ENCODE results near the gene AKAP6.
"Not testable (repeated sequence)": the region's sequence is repeated elsewhere in the genome, so short reads cannot be mapped to it uniquely, and the experiment has no call there.

AKAP6 gene

GRCh38 chr14:32462553-32462952 is 133.5 kb downstream of the AKAP6 start:
- H3K4me3 ChIP-seq (ENCODE audit: low read depth, low read length); H3K9me3 ChIP-seq (ENCODE audit: control insufficient read depth, insufficient read depth, low read length); H3K36me3 ChIP-seq (ENCODE audit: control insufficient read depth, insufficient read depth, low read length); H3K4me1 ChIP-seq (ENCODE audit: control insufficient read depth, insufficient read depth, low read length); H3K9ac ChIP-seq (ENCODE audit: low read depth, low read length); H3K27me3 ChIP-seq (ENCODE audit: control insufficient read depth, insufficient read depth, low read length): not testable (repeated sequence)

- Histone ChIP-seq H3K27me3 (ENCODE audit: control insufficient read depth, insufficient read depth, low read length) (no peaks in the 10 kb centered on the region), H3K9me3 (ENCODE audit: control insufficient read depth, insufficient read depth, low read length) (no peaks in the 10 kb centered on the region), H3K36me3 (ENCODE audit: control insufficient read depth, insufficient read depth, low read length) (no peaks in the 10 kb centered on the region), H3K9ac (ENCODE audit: low read depth, low read length) (no peak overlapping the region), H3K4me1 (ENCODE audit: control insufficient read depth, insufficient read depth, low read length) (peaks cover 5% of the 10 kb centered on the region), H3K4me3 (ENCODE audit: low read depth, low read length) (no peak overlapping the region)
These were observed 139.9 kb downstream of the AKAP6 start for GRCh38 chr14:32468955-32469354.

- Histone ChIP-seq H3K9me3 (ENCODE audit: control insufficient read depth, insufficient read depth, low read length) (no peaks in the 10 kb centered on the region), H3K36me3 (ENCODE audit: control insufficient read depth, insufficient read depth, low read length) (no peaks in the 10 kb centered on the region), H3K4me3 (ENCODE audit: low read depth, low read length) (no peak overlapping the region), H3K4me1 (ENCODE audit: control insufficient read depth, insufficient read depth, low read length) (peaks cover 5% of the 10 kb centered on the region), H3K9ac (ENCODE audit: low read depth, low read length) (no peak overlapping the region), H3K27me3 (ENCODE audit: control insufficient read depth, insufficient read depth, low read length) (no peaks in the 10 kb centered on the region)
These were observed 140.5 kb downstream of the AKAP6 start for GRCh38 chr14:32469388-32470160.

GRCh38 chr14:32470161-32470715 is 141.1 kb downstream of the AKAP6 start:
- Histone ChIP-seq H3K4me3 (ENCODE audit: low read depth, low read length) (no peak overlapping the region), H3K27me3 (ENCODE audit: control insufficient read depth, insufficient read depth, low read length) (no peaks in the 10 kb centered on the region), H3K9me3 (ENCODE audit: control insufficient read depth, insufficient read depth, low read length) (no peaks in the 10 kb centered on the region), H3K36me3 (ENCODE audit: control insufficient read depth, insufficient read depth, low read length) (no peaks in the 10 kb centered on the region), H3K4me1 (ENCODE audit: control insufficient read depth, insufficient read depth, low read length) (peaks cover 5% of the 10 kb centered on the region), H3K9ac (ENCODE audit: low read depth, low read length) (no peak overlapping the region)

GRCh38 chr14:32471181-32471580 is 142.1 kb downstream of the AKAP6 start:
- peaks cover 5% of the 10 kb centered on the region for H3K4me1 ChIP-seq (ENCODE audit: control insufficient read depth, insufficient read depth, low read length)

GRCh38 chr14:32472076-32472475 is 143.0 kb downstream of the AKAP6 start:
- Histone ChIP-seq H3K27me3 (ENCODE audit: control insufficient read depth, insufficient read depth, low read length) (no peaks in the 10 kb centered on the region), H3K36me3 (ENCODE audit: control insufficient read depth, insufficient read depth, low read length) (no peaks in the 10 kb centered on the region), H3K4me1 (ENCODE audit: control insufficient read depth, insufficient read depth, low read length) (peaks cover 5% of the 10 kb centered on the region), H3K9ac (ENCODE audit: low read depth, low read length) (no peak overlapping the region), H3K9me3 (ENCODE audit: control insufficient read depth, insufficient read depth, low read length) (no peaks in the 10 kb centered on the region), H3K4me3 (ENCODE audit: low read depth, low read length) (no peak overlapping the region)

More at GRCh38 chr14:32471181-32471580, 142.1 kb downstream of the AKAP6 start:
- Histone ChIP-seq H3K9ac (ENCODE audit: low read depth, low read length) (no peak overlapping the region), H3K9me3 (ENCODE audit: control insufficient read depth, insufficient read depth, low read length) (no peaks in the 10 kb centered on the region), H3K27me3 (ENCODE audit: control insufficient read depth, insufficient read depth, low read length) (no peaks in the 10 kb centered on the region), H3K4me3 (ENCODE audit: low read depth, low read length) (no peak overlapping the region), H3K36me3 (ENCODE audit: control insufficient read depth, insufficient read depth, low read length) (no peaks in the 10 kb centered on the region)

GRCh38 chr14:32472512-32473463 is 143.7 kb downstream of the AKAP6 start:
- Histone ChIP-seq H3K4me1 (ENCODE audit: control insufficient read depth, insufficient read depth, low read length) (peaks cover 5% of the 10 kb centered on the region), H3K36me3 (ENCODE audit: control insufficient read depth, insufficient read depth, low read length) (no peaks in the 10 kb centered on the region), H3K9me3 (ENCODE audit: control insufficient read depth, insufficient read depth, low read length) (no peaks in the 10 kb centered on the region), H3K4me3 (ENCODE audit: low read depth, low read length) (no peak overlapping the region), H3K9ac (ENCODE audit: low read depth, low read length) (no peak overlapping the region), H3K27me3 (ENCODE audit: control insufficient read depth, insufficient read depth, low read length) (no peaks in the 10 kb centered on the region)

- Histone ChIP-seq H3K9me3 (ENCODE audit: control insufficient read depth, insufficient read depth, low read length) (no peaks in the 10 kb centered on the region), H3K4me3 (ENCODE audit: low read depth, low read length) (no peak overlapping the region), H3K9ac (ENCODE audit: low read depth, low read length) (no peak overlapping the region), H3K36me3 (ENCODE audit: control insufficient read depth, insufficient read depth, low read length) (no peaks in the 10 kb centered on the region), H3K4me1 (ENCODE audit: control insufficient read depth, insufficient read depth, low read length) (peaks cover 5% of the 10 kb centered on the region), H3K27me3 (ENCODE audit: control insufficient read depth, insufficient read depth, low read length) (no peaks in the 10 kb centered on the region)
These were observed 144.4 kb downstream of the AKAP6 start for GRCh38 chr14:32473464-32473855.

GRCh38 chr14:32474478-32475195 is 145.5 kb downstream of the AKAP6 start:
- Histone ChIP-seq H3K27me3 (ENCODE audit: control insufficient read depth, insufficient read depth, low read length) (no peaks in the 10 kb centered on the region), H3K4me3 (ENCODE audit: low read depth, low read length) (no peak overlapping the region), H3K9ac (ENCODE audit: low read depth, low read length) (no peak overlapping the region), H3K36me3 (ENCODE audit: control insufficient read depth, insufficient read depth, low read length) (no peaks in the 10 kb centered on the region), H3K9me3 (ENCODE audit: control insufficient read depth, insufficient read depth, low read length) (no peaks in the 10 kb centered on the region), H3K4me1 (ENCODE audit: control insufficient read depth, insufficient read depth, low read length) (peaks cover 5% of the 10 kb centered on the region)

GRCh38 chr14:32476532-32476931 is 147.4 kb downstream of the AKAP6 start:
- Histone ChIP-seq H3K27me3 (ENCODE audit: control insufficient read depth, insufficient read depth, low read length) (no peaks in the 10 kb centered on the region), H3K9me3 (ENCODE audit: control insufficient read depth, insufficient read depth, low read length) (no peaks in the 10 kb centered on the region), H3K36me3 (ENCODE audit: control insufficient read depth, insufficient read depth, low read length) (no peaks in the 10 kb centered on the region), H3K4me1 (ENCODE audit: control insufficient read depth, insufficient read depth, low read length) (peaks cover 5% of the 10 kb centered on the region), H3K4me3 (ENCODE audit: low read depth, low read length) (no peak overlapping the region), H3K9ac (ENCODE audit: low read depth, low read length) (no peak overlapping the region)

GRCh38 chr14:32477396-32477795 is 148.3 kb downstream of the AKAP6 start:
- Histone ChIP-seq H3K4me3 (ENCODE audit: low read depth, low read length) (no peak overlapping the region), H3K9ac (ENCODE audit: low read depth, low read length) (no peak overlapping the region), H3K36me3 (ENCODE audit: control insufficient read depth, insufficient read depth, low read length) (no peaks in the 10 kb centered on the region), H3K27me3 (ENCODE audit: control insufficient read depth, insufficient read depth, low read length) (no peaks in the 10 kb centered on the region), H3K9me3 (ENCODE audit: control insufficient read depth, insufficient read depth, low read length) (no peaks in the 10 kb centered on the region), H3K4me1 (ENCODE audit: control insufficient read depth, insufficient read depth, low read length) (peaks cover 2% of the 10 kb centered on the region)

Measured in iPS-15b (cell line).